HepG2 (cell line): Measurements from ENCODE around the gene ACAA2. TPM values are rescaled to one million over a fixed set of nuclear protein-coding genes. Genes with fewer than 3 reads are reported as not detected.

ENCODE experiments used
- ATAC-seq: fragments of 200-7000 bp; cut with Tn5 transposase; 3 replicates; pipeline ENCODE4 v1.9.1; 2020; ENCODE audit warnings: mild to moderate bottlenecking, moderate library complexity
- BruUV-seq: library from RNA; stranded (reverse); fragments of 400-500 nt; replicated peaks from 2 replicates; lab custom pipeline; 2021; lab: Mats Ljungman, UMichigan
- CTCF ChIA-PET: fragments of 300-600 bp; formaldehyde crosslinking; extraction: SDS; loops from one replicate; lab custom pipeline; 2021; ENCODE audit warnings: low total read pairs, inconsistent platforms, low intra/inter-chr PET ratio; lab: Yijun Ruan, JAX
- POLR2A ChIA-PET: fragments of 350-600 bp; sonication (Branson Sonifier 250); formaldehyde crosslinking; loops from one replicate; lab custom pipeline; 2020; ENCODE audit warnings: antibody characterized with exemption, inconsistent platforms; lab: Yijun Ruan, JAX
- DNase-seq: peaks from one replicate; pipeline ENCODE4 v3.0.0-alpha.2; 2015; ENCODE audit warnings: low spot score
- FAIRE-seq: peaks from 3 replicates; lab custom pipeline; 2011; peaks lifted over from hg19 to GRCh38; lab: Jason Lieb, UNC
- H2AFZ ChIP-seq: one replicate; pipeline ENCODE4 v1.6.1; 2011; ENCODE audit warnings: low read length, inconsistent platforms
- H3K27ac ChIP-seq: fragments of 300-600 bp; 3 replicates; pipeline ENCODE4 v1.8.0; 2011; ENCODE audit warnings: mixed run types, mild to moderate bottlenecking, mixed read lengths, low read length, inconsistent platforms; ENCODE audit not compliant: insufficient read depth; ENCODE audit errors: extremely low read length
- H3K27me3 ChIP-seq, 2 experiments: fragments of 200-600 bp in 1 of 2; 2 replicates in 1 of 2; 3 replicates in 1 of 2; pipeline versions ENCODE4 v1.6.0 to v1.8.0; 2011; ENCODE audit warnings: low read length in 2 of 2, mild to moderate bottlenecking in 2 of 2, moderate library complexity in 2 of 2, inconsistent platforms in 1 of 2; ENCODE audit not compliant: insufficient read depth in 2 of 2, control insufficient read depth in 1 of 2
- H3K36me3 ChIP-seq, 2 experiments: fragments of 200-600 bp in 1 of 2; replicated peaks in 1 of 2; 2 replicates in 1 of 2; 3 replicates in 1 of 2; pipeline versions ENCODE4 v1.5.1 to v1.8.0; 2011; ENCODE audit warnings: low read length in 2 of 2, inconsistent platforms in 1 of 2; ENCODE audit not compliant: insufficient read depth in 2 of 2, control insufficient read depth in 1 of 2
- H3K4me1 ChIP-seq: 2 replicates; pipeline ENCODE4 v1.5.1; 2012; ENCODE audit warnings: low read length, inconsistent platforms; ENCODE audit not compliant: insufficient read depth
- H3K4me2 ChIP-seq: 2 replicates; pipeline ENCODE4 v1.6.0; 2011; ENCODE audit warnings: low read depth, low read length, inconsistent platforms
- H3K4me3 ChIP-seq, 3 experiments: fragments of 200-600 bp in 1 of 3; sonication (generic), shearing (Covaris generic) in 1 of 3; replicated peaks in 1 of 3; 2 replicates each; pipeline ENCODE4 v1.5.1; 2011 to 2016; ENCODE audit warnings: low read length in 3 of 3, inconsistent platforms in 2 of 3, low read depth in 2 of 3, mild to moderate bottlenecking in 2 of 3, control low read depth in 1 of 3, mixed read lengths in 1 of 3; ENCODE audit not compliant: insufficient read depth in 1 of 3
- H3K79me2 ChIP-seq: one replicate; pipeline ENCODE4 v1.6.1; 2011; ENCODE audit warnings: low read length, inconsistent platforms; ENCODE audit not compliant: insufficient read depth
- H3K9ac ChIP-seq: 2 replicates; pipeline ENCODE4 v1.6.0; 2011; ENCODE audit warnings: mild to moderate bottlenecking, low read depth, low read length, inconsistent platforms; ENCODE audit not compliant: insufficient read depth
- H3K9me3 ChIP-seq: 2 replicates; pipeline ENCODE4 v1.5.1; 2012; ENCODE audit warnings: mild to moderate bottlenecking, low read length
- H4K20me1 ChIP-seq: 2 replicates; pipeline ENCODE4 v1.6.0; 2011; ENCODE audit warnings: inconsistent platforms, mild to moderate bottlenecking, low read length, moderate library complexity; ENCODE audit not compliant: insufficient read depth
- CBX5 ChIP-seq: sonication (generic); formaldehyde crosslinking; IDR thresholded peaks from 2 replicates; pipeline ENCODE4 v1.4.0; 2020; ENCODE audit warnings: missing genetic modification reagents, borderline replicate concordance
- CREM ChIP-seq, 2 experiments: sonication (generic) in 1 of 2; formaldehyde crosslinking in 1 of 2; IDR thresholded peaks; 2 replicates each; pipeline versions ENCODE4 v1.4.0 to v1.6.1; 2016 to 2020; ENCODE audit warnings: antibody characterized with exemption in 1 of 2, mild to moderate bottlenecking in 1 of 2, missing genetic modification reagents in 1 of 2
- DDIT3 ChIP-seq: sonication (generic); formaldehyde crosslinking; IDR thresholded peaks from 2 replicates; pipeline ENCODE4 v1.4.0; 2020; ENCODE audit warnings: mild to moderate bottlenecking, missing genetic modification reagents
- HOXA3 ChIP-seq: sonication (generic); formaldehyde crosslinking; IDR thresholded peaks from 2 replicates; pipeline ENCODE4 v1.5.0; 2020; ENCODE audit warnings: missing genetic modification reagents
- KAT7 ChIP-seq: IDR thresholded peaks from 2 replicates; pipeline ENCODE4 v1.6.1; 2018; ENCODE audit warnings: borderline replicate concordance, missing compliant biosample characterization
- MTF2 ChIP-seq: sonication (generic); formaldehyde crosslinking; IDR thresholded peaks from 2 replicates; pipeline ENCODE4 v1.5.0; 2020; ENCODE audit warnings: missing genetic modification reagents, borderline replicate concordance
- MZF1 ChIP-seq: sonication (generic); formaldehyde crosslinking; IDR thresholded peaks from 2 replicates; pipeline ENCODE4 v1.8.1; 2023; ENCODE audit warnings: mild to moderate bottlenecking, missing genetic modification reagents, borderline replicate concordance
- PRDM15 ChIP-seq: sonication (generic); formaldehyde crosslinking; IDR thresholded peaks from 2 replicates; pipeline ENCODE4 v1.4.0; 2020; ENCODE audit warnings: missing genetic modification reagents
- ZBTB49 ChIP-seq: sonication (generic); formaldehyde crosslinking; IDR thresholded peaks from 2 replicates; pipeline ENCODE4 v1.4.0; 2020; ENCODE audit warnings: missing genetic modification reagents, borderline replicate concordance
- ZNF550 ChIP-seq: sonication (generic); formaldehyde crosslinking; IDR thresholded peaks from 2 replicates; pipeline ENCODE4 v1.4.0; 2020; ENCODE audit warnings: mild to moderate bottlenecking, missing genetic modification reagents, borderline replicate concordance
- WGBS: methylation state at CpG from one replicate; pipeline ENCODE4 v1.1.6; 2017; ENCODE audit warnings: low lambda C conversion rate; 5-methylcytosine and 5-hydroxymethylcytosine counted together
- in situ Hi-C: cut with HindIII; loops from 2 replicates; pipeline ENCODE4 v1.10.0; 2017; ENCODE audit warnings: low pct_unique_long_range_greater_than_20kb; ENCODE audit not compliant: extremely low pct_ligation_motif_present
- intact Hi-C: fragments of 100-400 bp; cut with micrococcal nuclease; formaldehyde crosslinking; loops from one replicate; pipeline ENCODE4 v1.10.0; 2022; ENCODE audit not compliant: unreplicated experiment
- polyA plus RNA-seq, 8 experiments: library from polyadenylated mRNA; depleted of rRNA in 3 of 8; stranded (reverse) in 7 of 8; unstranded in 1 of 8; fragments of >200 nt; fragmentation: Illumina TruSeq in 4 of 8; extraction: Trizol in 4 of 8; gene quantifications; 2 replicates each; pipeline versions ENCODE4 v1.2.1 to v1.2.3, GENCODE V29; 2011 to 2016; ENCODE audit warnings: low read depth in 4 of 8, missing spikeins in 1 of 8, mixed read lengths in 1 of 8; ENCODE audit not compliant: insufficient read depth in 1 of 8
- total RNA-seq, 5 experiments: library from RNA; depleted of rRNA; stranded (reverse); fragments of >200 nt; fragmentation: Illumina TruSeq; extraction: Trizol; gene quantifications; 2 replicates each; pipeline ENCODE4 v1.2.3, GENCODE V29; 2016; ENCODE audit warnings: low read depth in 1 of 5

Gene ACAA2
- total and polyA plus RNA-seq, 2 of the 13 experiments (the other 11 are each of a cell fraction or from before 2014, with no cell fraction given), result 51.6 to 182 TPM

- TF ChIP-seq MZF1 (CRISPR knock-in tag) (no peak), ZBTB49 (no peak)
- TF ChIP-seq, all 625 proteins: peak for 0
Observed at GRCh38 chr18:49761771-49762170, 51.6 kb downstream of the ACAA2 start (continued).

GRCh38 chr18:49758263-49758610, 55.1 kb downstream of the ACAA2 start:
- Histone ChIP-seq H3K4me3 (no peak overlapping the region), H3K27me3 (peaks cover 1 to 7% of the 10 kb centered on the region in 2 experiments; a peak in 3 of 5 replicates), H3K9ac (no peak overlapping the region), H2AFZ (no peak overlapping the region), H3K36me3 (no peaks in the 10 kb centered on the region), H3K9me3 (no peaks in the 10 kb centered on the region), H3K27ac (no peak overlapping the region), H3K4me2 (no peak overlapping the region), H4K20me1 (no peaks in the 10 kb centered on the region), H3K79me2 (no peaks in the 10 kb centered on the region), H3K4me1 (peaks cover 15% of the 10 kb centered on the region)
- ChIA-PET POLR2A (no interaction called here), CTCF (no interaction called here)
- intact Hi-C loops (no loop called here), in situ Hi-C loops (no loop called here)
- BruUV-seq, result no TSS peak
- TF ChIP-seq CBX5 (CRISPR knock-in tag), result no peak
- TF ChIP-seq HOXA3, result no peak
- no peak for TF ChIP-seq ZNF550
- no peak for TF ChIP-seq DDIT3 (CRISPR knock-in tag)
- TF ChIP-seq MTF2 (CRISPR knock-in tag), result no peak
- TF ChIP-seq PRDM15 (CRISPR knock-in tag), result no peak
- no peak for TF ChIP-seq CREM (IDR thresholded peaks at IDR 0.05)
- no peak for TF ChIP-seq CREM (CRISPR knock-in tag; IDR thresholded peaks at IDR 0.05)
- TF ChIP-seq KAT7, result no peak
- FAIRE-seq (no peak), ATAC-seq (no peak), DNase-seq (no peak)
- WGBS, result 56% methylated on average over 5 of the region's 5 CpGs
